Uterine smooth muscle cell (primary cell): ENCODE results near the gene ZKSCAN2. TPM values are rescaled to one million over a fixed set of nuclear protein-coding genes. Genes with fewer than 3 reads are reported as not detected.

ENCODE experiments used
- total RNA-seq: library from RNA; depleted of rRNA; stranded (reverse); fragments of >200 nt; gene quantifications from 2 replicates; pipeline ENCODE4 v1.2.3, GENCODE V29; 2014

ZKSCAN2 gene
- 4.3 and 5.1 TPM in 2 replicates for total RNA-seq

DNA sequence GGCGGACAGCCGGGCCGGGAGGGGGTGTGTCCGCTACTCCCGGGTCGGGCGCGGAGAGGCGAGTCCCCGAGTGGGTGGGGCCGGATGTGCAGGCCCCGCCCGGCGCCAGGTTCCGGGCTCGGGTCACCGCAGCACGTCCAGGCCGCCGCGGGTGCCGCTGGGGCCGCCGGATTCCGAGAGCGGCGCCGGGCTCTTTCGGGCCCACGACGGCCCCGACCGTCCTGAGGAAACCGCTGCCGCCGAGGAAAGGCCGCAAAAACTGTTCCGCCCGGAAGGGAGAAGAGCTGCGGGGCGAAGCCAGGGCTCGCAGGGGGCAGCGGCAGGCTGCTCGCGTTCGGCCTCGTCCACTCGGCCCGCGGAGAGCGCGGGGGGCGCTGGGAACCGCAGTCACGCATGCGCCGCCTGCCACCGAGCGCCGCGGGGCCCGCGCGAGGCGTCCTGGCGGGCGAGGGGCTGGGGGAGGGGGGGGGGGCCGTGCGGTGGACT lies at the start of gene ZKSCAN2:
ZKSCAN2 (minus strand) TSS at position 376 of the 486 bp plus-strand sequence. CDS start 718 bp downstream, outside the sequence.

Other genes starting within 250 kb of the ZKSCAN2 start
- 23.1 and 23.2 TPM in 2 replicates for gene ARHGAP17, start 242.5 kb downstream of the ZKSCAN2 start, total RNA-seq
- 39.8 and 42.2 TPM in 2 replicates for gene LCMT1, start 146.1 kb downstream of the ZKSCAN2 start, total RNA-seq
- gene AQP8, start 40.9 kb downstream of the ZKSCAN2 start, total RNA-seq = not detected in 2 replicates